ENCODE measurements around the gene MMP28. TPM values are rescaled to one million over a fixed set of nuclear protein-coding genes. Genes with fewer than 3 reads are reported as not detected.

MMP28 gene
- total RNA-seq, 1 experiment from 2014 or later, result not detected

GRCh38 chr17:35795871-35796265 lies 427 bp upstream of the MMP28 start:
- DNase-seq, result no peak
- no peak overlapping the region for H2AFZ ChIP-seq (ENCODE audit: low read length)
- H3K4me2 ChIP-seq (ENCODE audit: low read depth, low read length, poor library complexity, severe bottlenecking), result no peak overlapping the region
- H3K36me3 ChIP-seq (ENCODE audit: insufficient read depth, low read length), result no peaks in the 10 kb centered on the region
- no peaks in the 10 kb centered on the region for H3K9me3 ChIP-seq (ENCODE audit: low read length)
- H3K79me2 ChIP-seq (ENCODE audit: low read length), result no peaks in the 10 kb centered on the region
- H4K20me1 ChIP-seq (ENCODE audit: insufficient read depth, low read depth, low read length), result no peaks in the 10 kb centered on the region
- H3K9ac ChIP-seq (ENCODE audit: low read length), result no peak overlapping the region
- H3K4me3 ChIP-seq (ENCODE audit: low read length), result no peak overlapping the region
- H3K4me1 ChIP-seq (ENCODE audit: low read length), result no peaks in the 10 kb centered on the region
- no peak overlapping the region for H3K27ac ChIP-seq (ENCODE audit: low read length)
- no peaks in the 10 kb centered on the region for H3K27me3 ChIP-seq (ENCODE audit: low read length)
- H3K9me2 ChIP-seq (replicated peaks; ENCODE audit: insufficient read depth, low read length), result no peaks in the 10 kb centered on the region

GRCh38 chr17:35793257-35793656 lies 2.2 kb downstream of the MMP28 start:
- Histone ChIP-seq H3K9me3 (ENCODE audit: low read length) (no peaks in the 10 kb centered on the region), H3K27ac (ENCODE audit: low read length) (no peak overlapping the region), H3K4me2 (ENCODE audit: low read depth, low read length, poor library complexity, severe bottlenecking) (no peak overlapping the region), H3K9ac (ENCODE audit: low read length) (no peak overlapping the region), H3K27me3 (ENCODE audit: low read length) (no peaks in the 10 kb centered on the region), H3K9me2 (replicated peaks; ENCODE audit: insufficient read depth, low read length) (no peaks in the 10 kb centered on the region), H4K20me1 (ENCODE audit: insufficient read depth, low read depth, low read length) (no peaks in the 10 kb centered on the region), H3K79me2 (ENCODE audit: low read length) (no peaks in the 10 kb centered on the region), H2AFZ (ENCODE audit: low read length) (no peak overlapping the region), H3K4me1 (ENCODE audit: low read length) (no peaks in the 10 kb centered on the region), H3K36me3 (ENCODE audit: insufficient read depth, low read length) (no peaks in the 10 kb centered on the region), H3K4me3 (ENCODE audit: low read length) (no peak overlapping the region)
- no peak for DNase-seq

GRCh38 chr17:35791681-35792350 lies 3.6 kb downstream of the MMP28 start:
- Histone ChIP-seq H3K9ac (ENCODE audit: low read length) (no peak overlapping the region), H3K9me3 (ENCODE audit: low read length) (no peaks in the 10 kb centered on the region), H3K79me2 (ENCODE audit: low read length) (no peaks in the 10 kb centered on the region), H3K4me2 (ENCODE audit: low read depth, low read length, poor library complexity, severe bottlenecking) (no peak overlapping the region), H3K27ac (ENCODE audit: low read length) (no peak overlapping the region), H4K20me1 (ENCODE audit: insufficient read depth, low read depth, low read length) (no peaks in the 10 kb centered on the region), H3K4me3 (ENCODE audit: low read length) (no peak overlapping the region), H3K27me3 (ENCODE audit: low read length) (no peaks in the 10 kb centered on the region), H3K9me2 (replicated peaks; ENCODE audit: insufficient read depth, low read length) (no peaks in the 10 kb centered on the region), H3K36me3 (ENCODE audit: insufficient read depth, low read length) (no peaks in the 10 kb centered on the region), H2AFZ (ENCODE audit: low read length) (no peak overlapping the region), H3K4me1 (ENCODE audit: low read length) (no peaks in the 10 kb centered on the region)
- DNase-seq, result no peak

GRCh38 chr17:35790841-35791240 lies 4.6 kb downstream of the MMP28 start:
- no peaks in the 10 kb centered on the region for H3K4me1 ChIP-seq (ENCODE audit: low read length)
- H3K27me3 ChIP-seq (ENCODE audit: low read length), result no peaks in the 10 kb centered on the region
- no peaks in the 10 kb centered on the region for H3K79me2 ChIP-seq (ENCODE audit: low read length)
- H3K4me2 ChIP-seq (ENCODE audit: low read depth, low read length, poor library complexity, severe bottlenecking), result no peak overlapping the region
- no peaks in the 10 kb centered on the region for H4K20me1 ChIP-seq (ENCODE audit: insufficient read depth, low read depth, low read length)
- H3K9me2 ChIP-seq (replicated peaks; ENCODE audit: insufficient read depth, low read length), result no peaks in the 10 kb centered on the region
- no peak overlapping the region for H2AFZ ChIP-seq (ENCODE audit: low read length)
- H3K9ac ChIP-seq (ENCODE audit: low read length), result no peak overlapping the region
- no peak overlapping the region for H3K27ac ChIP-seq (ENCODE audit: low read length)
- DNase-seq, result no peak
- no peaks in the 10 kb centered on the region for H3K36me3 ChIP-seq (ENCODE audit: insufficient read depth, low read length)
- no peak overlapping the region for H3K4me3 ChIP-seq (ENCODE audit: low read length)
- H3K9me3 ChIP-seq (ENCODE audit: low read length), result no peaks in the 10 kb centered on the region

DNA sequence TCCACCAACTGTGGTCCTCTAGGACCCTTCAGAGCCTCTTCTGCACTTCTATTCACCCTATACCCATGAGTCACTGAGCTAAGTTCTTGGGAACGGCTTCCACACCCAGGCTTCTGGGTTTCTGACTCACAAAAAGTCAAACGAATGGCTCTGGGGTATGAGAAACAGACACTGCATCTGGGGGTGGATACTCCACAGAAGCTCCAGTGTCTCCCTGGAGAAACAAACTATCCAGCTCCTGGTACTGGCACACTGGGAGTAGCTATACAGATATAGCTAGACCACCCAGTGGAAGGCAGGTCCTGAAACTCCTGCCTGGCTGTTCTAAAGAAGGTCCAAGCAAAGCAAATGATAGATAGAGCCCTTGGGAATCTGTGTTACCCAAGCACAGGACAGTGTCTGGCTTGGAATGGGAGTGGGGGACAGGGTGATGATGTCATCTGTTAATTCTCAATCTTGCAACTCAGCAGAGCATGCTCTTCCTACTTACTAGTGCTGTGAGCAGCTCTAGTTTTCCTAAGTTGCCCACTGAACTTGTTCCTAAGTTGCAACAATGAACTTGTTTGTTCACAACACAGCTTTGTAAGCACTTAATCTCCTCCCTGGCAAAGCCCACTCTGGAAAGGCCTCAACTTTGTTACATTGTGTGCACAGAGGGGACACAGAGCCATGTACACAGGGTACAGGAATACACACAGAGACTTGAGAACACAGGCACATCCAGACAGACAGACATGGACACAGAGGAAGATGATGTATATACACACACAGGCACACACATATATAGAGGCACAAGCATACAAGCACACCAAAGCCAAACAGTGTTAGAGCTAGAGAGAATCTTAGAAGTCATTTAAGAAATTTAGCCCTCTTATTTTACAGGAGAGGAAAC lies 6.7 kb downstream of the MMP28 start:
- Histone ChIP-seq H3K27me3 (ENCODE audit: low read length) (no peaks in the 10 kb centered on the region), H3K4me1 (ENCODE audit: low read length) (no peaks in the 10 kb centered on the region), H3K9ac (ENCODE audit: low read length) (no peak overlapping the region), H3K9me3 (ENCODE audit: low read length) (no peaks in the 10 kb centered on the region), H3K4me2 (ENCODE audit: low read depth, low read length, poor library complexity, severe bottlenecking) (no peak overlapping the region), H3K79me2 (ENCODE audit: low read length) (no peaks in the 10 kb centered on the region), H3K4me3 (ENCODE audit: low read length) (no peak overlapping the region), H3K27ac (ENCODE audit: low read length) (no peak overlapping the region), H3K36me3 (ENCODE audit: insufficient read depth, low read length) (no peaks in the 10 kb centered on the region), H2AFZ (ENCODE audit: low read length) (no peak overlapping the region), H3K9me2 (replicated peaks; ENCODE audit: insufficient read depth, low read length) (no peaks in the 10 kb centered on the region), H4K20me1 (ENCODE audit: insufficient read depth, low read depth, low read length) (no peaks in the 10 kb centered on the region)
- no peak for DNase-seq

DNA sequence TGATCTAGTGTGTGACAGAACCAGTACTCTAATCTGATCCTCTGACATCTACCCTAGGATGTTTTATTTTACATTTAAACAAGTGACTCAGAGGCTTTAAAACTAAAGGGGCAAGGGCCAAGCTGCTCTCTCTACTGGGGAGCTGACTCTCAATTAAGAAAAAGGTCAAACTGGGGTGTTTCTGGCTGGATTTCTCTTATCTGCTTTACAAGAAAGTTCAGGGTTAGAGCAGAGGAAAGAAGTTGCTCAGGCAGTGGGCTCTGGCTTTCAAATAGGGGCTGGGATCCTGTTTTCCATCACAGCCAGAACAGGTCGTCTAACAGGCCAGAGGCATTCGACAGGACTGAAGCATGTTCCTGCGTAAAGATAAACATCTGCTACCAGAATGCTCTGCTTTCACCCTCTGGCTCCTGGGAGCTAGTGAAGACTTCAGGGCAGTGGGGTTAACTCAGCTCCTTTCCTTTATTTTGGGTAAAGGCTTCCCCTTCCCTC lies 8.5 kb downstream of the MMP28 start:
- Histone ChIP-seq H3K4me1 (ENCODE audit: low read length) (no peaks in the 10 kb centered on the region), H3K9me3 (ENCODE audit: low read length) (no peaks in the 10 kb centered on the region), H3K27ac (ENCODE audit: low read length) (no peak overlapping the region), H4K20me1 (ENCODE audit: insufficient read depth, low read depth, low read length) (no peaks in the 10 kb centered on the region), H3K9ac (ENCODE audit: low read length) (no peak overlapping the region), H2AFZ (ENCODE audit: low read length) (no peak overlapping the region), H3K4me2 (ENCODE audit: low read depth, low read length, poor library complexity, severe bottlenecking) (no peak overlapping the region), H3K36me3 (ENCODE audit: insufficient read depth, low read length) (no peaks in the 10 kb centered on the region), H3K27me3 (ENCODE audit: low read length) (no peaks in the 10 kb centered on the region), H3K79me2 (ENCODE audit: low read length) (no peaks in the 10 kb centered on the region), H3K9me2 (replicated peaks; ENCODE audit: insufficient read depth, low read length) (no peaks in the 10 kb centered on the region), H3K4me3 (ENCODE audit: low read length) (no peak overlapping the region)
- no peak for DNase-seq

- Histone ChIP-seq H3K4me1 (ENCODE audit: low read length) (no peaks in the 10 kb centered on the region), H3K27ac (ENCODE audit: low read length) (no peak overlapping the region), H3K9me3 (ENCODE audit: low read length) (no peaks in the 10 kb centered on the region), H3K4me3 (ENCODE audit: low read length) (no peak overlapping the region), H3K9me2 (replicated peaks; ENCODE audit: insufficient read depth, low read length) (no peaks in the 10 kb centered on the region), H3K79me2 (ENCODE audit: low read length) (no peaks in the 10 kb centered on the region), H3K9ac (ENCODE audit: low read length) (no peak overlapping the region), H4K20me1 (ENCODE audit: insufficient read depth, low read depth, low read length) (no peaks in the 10 kb centered on the region), H3K4me2 (ENCODE audit: low read depth, low read length, poor library complexity, severe bottlenecking) (no peak overlapping the region), H2AFZ (ENCODE audit: low read length) (no peak overlapping the region), H3K36me3 (ENCODE audit: insufficient read depth, low read length) (no peaks in the 10 kb centered on the region), H3K27me3 (ENCODE audit: low read length) (no peaks in the 10 kb centered on the region)
- DNase-seq, result no peak
Observed at GRCh38 chr17:35784895-35785294, 10.5 kb downstream of the MMP28 start.

GRCh38 chr17:35780950-35781349 lies 14.5 kb downstream of the MMP28 start:
- H3K79me2 ChIP-seq (ENCODE audit: low read length), result no peaks in the 10 kb centered on the region
- H3K27ac ChIP-seq (ENCODE audit: low read length), result no peak overlapping the region
- no peak overlapping the region for H3K9ac ChIP-seq (ENCODE audit: low read length)
- no peaks in the 10 kb centered on the region for H3K9me3 ChIP-seq (ENCODE audit: low read length)
- H3K4me2 ChIP-seq (ENCODE audit: low read depth, low read length, poor library complexity, severe bottlenecking), result no peak overlapping the region
- H3K36me3 ChIP-seq (ENCODE audit: insufficient read depth, low read length), result no peaks in the 10 kb centered on the region
- H3K27me3 ChIP-seq (ENCODE audit: low read length), result no peaks in the 10 kb centered on the region
- H2AFZ ChIP-seq (ENCODE audit: low read length), result no peak overlapping the region
- no peaks in the 10 kb centered on the region for H4K20me1 ChIP-seq (ENCODE audit: insufficient read depth, low read depth, low read length)
- DNase-seq, result no peak
- H3K9me2 ChIP-seq (replicated peaks; ENCODE audit: insufficient read depth, low read length), result no peaks in the 10 kb centered on the region
- H3K4me1 ChIP-seq (ENCODE audit: low read length), result no peaks in the 10 kb centered on the region
- no peak overlapping the region for H3K4me3 ChIP-seq (ENCODE audit: low read length)

Measured in Karpas-422 (cell line).